Measurements from ENCODE around the gene PACSIN2. TPM values are rescaled to one million over a fixed set of nuclear protein-coding genes. Genes with fewer than 3 reads are reported as not detected.
"Not testable (repeated sequence)": the region's sequence is repeated elsewhere in the genome, so short reads cannot be mapped to it uniquely, and the experiment has no call there.

PACSIN2 gene
- total RNA-seq, 4 donors from 2014 or later: 73.1 to 171 (median 107) TPM

DNA sequence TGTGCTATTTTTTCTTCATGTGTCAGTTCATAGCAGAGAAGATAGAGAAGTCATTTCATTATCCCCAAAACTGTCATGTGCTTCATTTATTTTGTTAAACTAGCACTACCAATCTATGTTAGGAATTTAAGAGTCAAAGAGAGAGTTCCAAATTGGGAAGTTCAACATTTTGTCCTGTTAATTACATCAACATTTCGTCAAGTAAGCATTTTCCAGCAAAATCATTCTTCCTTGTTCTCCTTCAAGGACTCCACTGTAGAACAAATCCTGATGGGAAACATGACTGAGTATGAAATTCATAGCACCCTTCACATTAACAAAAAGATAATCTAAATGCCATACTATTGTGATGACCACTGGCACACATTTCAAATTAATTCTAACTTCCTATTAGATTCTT lies 59.1 kb downstream of the PACSIN2 start:
- peaks cover 12 to 90% (median 32%) of the 10 kb centered on the region in 3 donors for H3K4me1 ChIP-seq
- TF ChIP-seq POLR2AphosphoS5 (IDR thresholded peaks at IDR 0.05): no peak
- TF ChIP-seq, protein P1, sequence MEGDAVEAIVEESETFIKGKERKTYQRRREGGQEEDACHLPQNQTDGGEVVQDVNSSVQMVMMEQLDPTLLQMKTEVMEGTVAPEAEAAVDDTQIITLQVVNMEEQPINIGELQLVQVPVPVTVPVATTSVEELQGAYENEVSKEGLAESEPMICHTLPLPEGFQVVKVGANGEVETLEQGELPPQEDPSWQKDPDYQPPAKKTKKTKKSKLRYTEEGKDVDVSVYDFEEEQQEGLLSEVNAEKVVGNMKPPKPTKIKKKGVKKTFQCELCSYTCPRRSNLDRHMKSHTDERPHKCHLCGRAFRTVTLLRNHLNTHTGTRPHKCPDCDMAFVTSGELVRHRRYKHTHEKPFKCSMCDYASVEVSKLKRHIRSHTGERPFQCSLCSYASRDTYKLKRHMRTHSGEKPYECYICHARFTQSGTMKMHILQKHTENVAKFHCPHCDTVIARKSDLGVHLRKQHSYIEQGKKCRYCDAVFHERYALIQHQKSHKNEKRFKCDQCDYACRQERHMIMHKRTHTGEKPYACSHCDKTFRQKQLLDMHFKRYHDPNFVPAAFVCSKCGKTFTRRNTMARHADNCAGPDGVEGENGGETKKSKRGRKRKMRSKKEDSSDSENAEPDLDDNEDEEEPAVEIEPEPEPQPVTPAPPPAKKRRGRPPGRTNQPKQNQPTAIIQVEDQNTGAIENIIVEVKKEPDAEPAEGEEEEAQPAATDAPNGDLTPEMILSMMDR (IDR thresholded peaks at IDR 0.05): no peak
- TF ChIP-seq POLR2A (IDR thresholded peaks at IDR 0.05): no peak
- TF ChIP-seq EP300 (IDR thresholded peaks at IDR 0.05): no peak
- H3K4me3 ChIP-seq: no peak overlapping the region
- H3K27me3 ChIP-seq: no peaks in the 10 kb centered on the region
- no peak for ATAC-seq
- peak overlapping the region in 1 of 4 donors; percentile 80 for H3K27ac ChIP-seq
- 88 to 91% methylated on average over 1 of the region's 1 CpG for WGBS, 2 donors (ENCODE audit: low coverage in 1 of 2)
- no peaks in the 10 kb centered on the region for H3K36me3 ChIP-seq
- no peaks in the 10 kb centered on the region for H3K9me3 ChIP-seq

DNA sequence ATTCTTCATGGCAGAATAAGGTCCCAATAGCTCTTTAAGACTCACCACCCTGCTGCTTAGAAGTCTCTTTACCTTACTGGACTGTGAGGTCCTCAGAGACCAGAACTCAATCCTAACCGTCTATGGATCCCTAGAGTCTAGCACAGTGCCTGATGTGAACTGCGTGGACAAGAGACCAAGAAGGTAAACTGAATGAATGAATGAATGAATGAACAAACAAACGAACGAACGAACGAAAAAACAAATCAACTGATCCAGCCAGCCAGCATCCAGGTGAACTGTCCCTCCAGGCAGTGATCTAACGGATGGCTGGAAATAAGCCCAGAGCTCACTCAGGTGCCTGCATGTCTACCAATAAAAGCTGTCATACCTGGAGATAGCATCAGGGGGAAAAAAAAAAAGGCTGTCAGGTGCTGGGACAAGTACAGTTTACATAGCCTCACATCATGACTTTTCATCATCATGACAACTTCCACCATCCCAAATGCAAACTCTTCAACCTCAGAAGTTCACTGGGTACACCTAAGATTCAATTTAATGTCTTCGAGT lies 59.8 kb downstream of the PACSIN2 start:
- no peaks in the 10 kb centered on the region for H3K36me3 ChIP-seq
- H3K9me3 ChIP-seq: no peaks in the 10 kb centered on the region
- ATAC-seq: no peak
- H3K27ac ChIP-seq: no peak overlapping the region
- TF ChIP-seq EP300 (IDR thresholded peaks at IDR 0.05): no peak
- TF ChIP-seq, protein P1 (IDR thresholded peaks at IDR 0.05): no peak
- no peak for TF ChIP-seq POLR2A (IDR thresholded peaks at IDR 0.05)
- TF ChIP-seq POLR2AphosphoS5 (IDR thresholded peaks at IDR 0.05): no peak
- WGBS, 2 donors (ENCODE audit: low coverage in 1 of 2): 93 to 95% methylated on average over 2 to 8 of the region's 8 CpGs
- peaks cover 11 to 90% (median 31%) of the 10 kb centered on the region in 3 donors for H3K4me1 ChIP-seq
- H3K27me3 ChIP-seq: no peaks in the 10 kb centered on the region
- no peak overlapping the region for H3K4me3 ChIP-seq

DNA sequence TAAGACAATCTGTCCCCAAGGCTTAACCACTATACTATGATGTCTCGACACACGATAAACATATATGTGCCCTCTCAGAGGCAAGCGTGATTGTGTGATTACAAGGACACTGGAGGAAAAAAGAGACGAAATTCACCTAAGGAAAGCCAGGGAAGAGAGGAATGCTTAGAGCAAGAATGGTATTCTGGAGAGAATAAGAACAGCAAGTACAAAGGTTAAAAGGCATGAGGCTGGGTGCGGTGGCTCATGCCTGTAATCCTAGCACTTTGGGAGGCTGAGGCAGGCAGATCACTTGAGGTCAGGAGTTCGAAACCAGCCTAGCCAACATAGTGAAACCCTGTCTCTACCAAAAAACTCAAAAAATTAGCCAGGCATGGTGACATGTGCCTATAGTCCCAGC lies 61.2 kb downstream of the PACSIN2 start:
- not testable (repeated sequence) for H3K4me3 ChIP-seq, H3K27me3 ChIP-seq, ATAC-seq, H3K36me3 ChIP-seq, H3K9me3 ChIP-seq
- H3K27ac ChIP-seq: peak overlapping the region; percentile 13 to 70 (median 40)
- peaks cover 9 to 90% (median 32%) of the 10 kb centered on the region in 3 donors for H3K4me1 ChIP-seq
- 40 to 77% methylated on average over 1 to 6 of the region's 6 CpGs for WGBS, 2 donors (ENCODE audit: low coverage in 1 of 2)

DNA sequence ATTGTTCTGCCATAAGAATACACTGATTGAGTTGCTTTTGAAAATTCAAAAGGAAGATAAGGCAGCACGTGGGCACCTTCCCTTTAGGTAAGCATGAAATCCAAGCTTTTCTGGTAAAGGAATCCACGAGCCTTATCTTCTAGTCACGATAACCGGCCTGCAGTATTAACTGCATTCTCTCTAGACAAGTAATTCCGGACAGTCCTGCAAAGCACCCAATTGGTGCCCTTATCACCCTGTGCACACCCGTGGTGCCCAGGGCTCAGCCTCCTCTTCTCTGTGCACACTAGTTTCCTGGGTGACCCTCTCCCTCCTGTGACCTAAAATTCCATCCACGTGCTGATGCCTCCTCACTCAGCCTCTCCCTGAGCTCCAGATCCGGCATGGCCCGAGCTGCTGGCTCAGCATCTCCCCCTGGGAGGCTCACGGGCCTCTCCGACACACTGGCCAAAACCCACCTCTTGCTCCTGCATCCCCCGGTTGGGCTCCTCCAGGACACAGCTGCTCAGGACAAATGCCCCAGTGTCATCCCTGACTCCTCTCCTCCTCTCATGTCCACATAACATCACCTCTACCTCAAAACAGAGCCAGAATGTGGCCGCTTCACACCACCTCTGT lies 63.7 kb downstream of the PACSIN2 start:
- H3K4me1 ChIP-seq: peaks cover 5 to 91% (median 51%) of the 10 kb centered on the region in 3 donors
- no peak for TF ChIP-seq POLR2AphosphoS5 (IDR thresholded peaks at IDR 0.05)
- H3K9me3 ChIP-seq: no peaks in the 10 kb centered on the region
- no peak for ATAC-seq
- WGBS, 2 donors (ENCODE audit: low coverage in 1 of 2): 57 to 67% methylated on average over 7 to 11 of the region's 13 CpGs
- H3K27me3 ChIP-seq: no peaks in the 10 kb centered on the region
- no peaks in the 10 kb centered on the region for H3K36me3 ChIP-seq
- H3K4me3 ChIP-seq: no peak overlapping the region
- H3K27ac ChIP-seq: peak overlapping the region in 3 of 4 donors; percentile 66 to 70 (median 70)

DNA sequence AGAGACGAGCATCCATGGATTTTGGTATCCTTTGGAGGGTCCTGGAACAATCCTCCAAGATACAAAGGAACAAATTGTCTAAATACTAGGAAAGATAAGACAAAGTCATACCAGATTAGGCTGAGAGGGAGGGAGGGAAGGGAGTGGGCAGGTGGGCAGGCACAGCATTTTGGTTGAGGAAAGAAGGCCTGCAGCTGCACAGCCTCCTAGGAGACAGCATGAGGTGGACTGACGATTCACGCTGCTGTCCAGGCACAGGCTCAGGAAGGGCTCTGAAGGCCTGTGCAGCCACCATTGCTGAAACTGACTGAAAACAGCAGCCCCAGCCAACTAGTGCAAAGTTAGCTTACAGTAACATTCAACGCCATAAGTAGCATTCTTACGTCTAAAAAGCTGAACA lies 64.7 kb downstream of the PACSIN2 start:
- H3K4me3 ChIP-seq: no peak overlapping the region
- no peak for TF ChIP-seq POLR2AphosphoS5 (IDR thresholded peaks at IDR 0.05)
- TF ChIP-seq EP300 (IDR thresholded peaks at IDR 0.05): no peak
- no peak for TF ChIP-seq POLR2A (IDR thresholded peaks at IDR 0.05)
- TF ChIP-seq, protein P1 (IDR thresholded peaks at IDR 0.05): no peak
- no peak for ATAC-seq
- H3K27ac ChIP-seq: peak overlapping the region in 3 of 4 donors; percentile 66 to 70 (median 70)
- H3K9me3 ChIP-seq: no peaks in the 10 kb centered on the region
- WGBS, 2 donors (ENCODE audit: low coverage in 1 of 2): 41 to 59% methylated on average over 4 of the region's 5 CpGs
- H3K27me3 ChIP-seq: no peaks in the 10 kb centered on the region
- H3K4me1 ChIP-seq: peaks cover 5 to 100% (median 60%) of the 10 kb centered on the region in 3 donors
- H3K36me3 ChIP-seq: no peaks in the 10 kb centered on the region

DNA sequence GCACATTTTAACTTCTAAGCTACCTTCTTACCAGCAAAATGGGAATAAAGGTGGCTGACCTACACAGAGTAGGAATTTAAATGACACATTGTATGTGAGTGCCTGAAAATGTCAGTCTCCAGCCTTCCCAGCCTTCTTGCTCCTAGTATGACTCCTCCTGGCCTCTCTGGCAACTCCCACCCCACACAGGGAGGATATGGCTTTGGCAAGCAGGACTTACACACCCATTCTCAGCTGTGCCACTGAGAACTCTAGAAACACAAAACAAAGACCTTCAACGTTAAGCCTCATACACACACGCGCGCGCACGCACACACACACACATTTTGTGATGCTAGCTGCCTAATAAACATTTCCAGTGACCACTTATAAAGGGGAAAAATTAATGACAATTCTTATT lies 65.8 kb downstream of the PACSIN2 start:
- 30 to 32% methylated on average over 2 of the region's 6 CpGs for WGBS, 2 donors (ENCODE audit: low coverage in 1 of 2)
- TF ChIP-seq POLR2A (IDR thresholded peaks at IDR 0.05) (no peak), EP300 (IDR thresholded peaks at IDR 0.05) (no peak), POLR2AphosphoS5 (IDR thresholded peaks at IDR 0.05) (peak; percentile 7)
- TF ChIP-seq, protein P1 (IDR thresholded peaks at IDR 0.05): no peak
- Histone ChIP-seq H3K4me3 (no peak overlapping the region), H3K4me1 (peaks cover 5 to 100% (median 65%) of the 10 kb centered on the region in 3 donors), H3K36me3 (no peaks in the 10 kb centered on the region), H3K27me3 (no peaks in the 10 kb centered on the region), H3K9me3 (no peaks in the 10 kb centered on the region), H3K27ac (peak overlapping the region in 3 of 4 donors; percentile 66 to 70 (median 70))
- peak; percentile 63 for ATAC-seq

Measured in gastroesophageal sphincter (tissue), 4 donors.